ENCODE data around the gene TMEM44.

Gene TMEM44

DNA sequence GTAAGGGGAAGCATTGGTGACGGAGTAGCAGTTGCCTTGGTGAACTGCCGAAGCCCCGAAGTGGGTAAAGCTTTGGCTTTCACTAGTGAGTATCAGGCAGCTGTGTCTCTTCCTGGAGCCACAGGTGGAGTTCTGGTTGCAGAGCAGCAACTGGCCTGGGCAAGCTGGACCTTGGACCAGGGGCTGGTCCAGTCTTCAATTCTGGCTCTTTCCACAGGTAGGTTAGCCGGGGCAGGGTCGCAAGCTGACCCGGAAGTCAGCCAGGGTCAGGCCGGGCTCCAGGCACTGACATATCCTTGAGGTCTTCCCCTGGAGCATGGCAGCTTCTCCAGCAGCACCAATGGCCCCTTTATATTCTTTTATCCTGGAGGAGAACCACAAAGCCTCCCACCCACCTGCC is 73.2 kb downstream of the TMEM44 start:
- Histone ChIP-seq H3K27me3 (ENCODE audit: insufficient read depth, insufficient read length) (no peaks in the 10 kb centered on the region), H3K9me3 (ENCODE audit: insufficient read depth, low read length) (no peaks in the 10 kb centered on the region), H3K9ac (ENCODE audit: insufficient read length, low read depth) (no peak overlapping the region), H3K4me1 (ENCODE audit: insufficient read depth, insufficient read length) (peaks cover 8% of the 10 kb centered on the region), H3K4me3 (ENCODE audit: insufficient read length, low read depth) (no peak overlapping the region), H3K36me3 (ENCODE audit: insufficient read depth, insufficient read length, low read length) (no peaks in the 10 kb centered on the region)
- TF ChIP-seq SUZ12 (IDR thresholded peaks at IDR 0.05; ENCODE audit: extremely low read depth, insufficient read depth, insufficient read length): no peak
- TF ChIP-seq YY1 (IDR thresholded peaks at IDR 0.05; ENCODE audit: insufficient read depth, insufficient read length): no peak
- TF ChIP-seq ZNF274 (IDR thresholded peaks at IDR 0.05; ENCODE audit: low read depth, low read length): no peak
- no peak for DNase-seq (ENCODE audit: low read depth, low spot score)

DNA sequence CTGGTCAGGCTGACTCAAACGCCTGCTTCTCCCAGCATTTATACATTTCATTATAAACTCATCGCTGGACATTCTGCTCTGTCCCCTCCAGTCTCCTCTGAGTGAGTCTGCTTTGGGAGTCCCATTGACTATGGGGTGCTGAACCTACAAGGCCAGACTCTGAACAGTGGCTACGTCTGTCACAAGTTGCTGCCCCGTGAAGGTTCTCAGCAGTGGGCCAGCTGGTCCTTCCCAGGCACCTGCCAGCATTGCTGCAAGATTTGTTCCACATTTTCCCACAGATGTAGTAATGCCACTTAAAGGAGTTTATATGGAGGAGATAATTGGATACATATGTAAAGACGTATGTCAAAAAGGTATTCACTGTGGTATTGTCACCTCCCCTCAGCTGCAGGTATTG is 73.7 kb downstream of the TMEM44 start:
- Histone ChIP-seq H3K4me1 (ENCODE audit: insufficient read depth, insufficient read length) (peaks cover 9% of the 10 kb centered on the region), H3K4me3 (ENCODE audit: insufficient read length, low read depth) (no peak overlapping the region), H3K9ac (ENCODE audit: insufficient read length, low read depth) (no peak overlapping the region), H3K27me3 (ENCODE audit: insufficient read depth, insufficient read length) (no peaks in the 10 kb centered on the region), H3K36me3 (ENCODE audit: insufficient read depth, insufficient read length, low read length) (no peaks in the 10 kb centered on the region), H3K9me3 (ENCODE audit: insufficient read depth, low read length) (no peaks in the 10 kb centered on the region)
- no peak for TF ChIP-seq YY1 (IDR thresholded peaks at IDR 0.05; ENCODE audit: insufficient read depth, insufficient read length)
- TF ChIP-seq SUZ12 (IDR thresholded peaks at IDR 0.05; ENCODE audit: extremely low read depth, insufficient read depth, insufficient read length): no peak
- DNase-seq (ENCODE audit: low read depth, low spot score): no peak

GRCh38 chr3:194556086-194557056 is 76.8 kb downstream of the TMEM44 start:
- Histone ChIP-seq H3K9ac (ENCODE audit: insufficient read length, low read depth) (no peak overlapping the region), H3K4me3 (ENCODE audit: insufficient read length, low read depth) (no peak overlapping the region), H3K9me3 (ENCODE audit: insufficient read depth, low read length) (no peaks in the 10 kb centered on the region), H3K27me3 (ENCODE audit: insufficient read depth, insufficient read length) (no peaks in the 10 kb centered on the region), H3K36me3 (ENCODE audit: insufficient read depth, insufficient read length, low read length) (no peaks in the 10 kb centered on the region), H3K4me1 (ENCODE audit: insufficient read depth, insufficient read length) (peaks cover 9% of the 10 kb centered on the region)
- TF ChIP-seq YY1 (IDR thresholded peaks at IDR 0.05; ENCODE audit: insufficient read depth, insufficient read length): no peak
- no peak for TF ChIP-seq ZNF274 (IDR thresholded peaks at IDR 0.05; ENCODE audit: low read depth, low read length)
- TF ChIP-seq SUZ12 (IDR thresholded peaks at IDR 0.05; ENCODE audit: extremely low read depth, insufficient read depth, insufficient read length): no peak
- DNase-seq (ENCODE audit: low read depth, low spot score): no peak

DNA sequence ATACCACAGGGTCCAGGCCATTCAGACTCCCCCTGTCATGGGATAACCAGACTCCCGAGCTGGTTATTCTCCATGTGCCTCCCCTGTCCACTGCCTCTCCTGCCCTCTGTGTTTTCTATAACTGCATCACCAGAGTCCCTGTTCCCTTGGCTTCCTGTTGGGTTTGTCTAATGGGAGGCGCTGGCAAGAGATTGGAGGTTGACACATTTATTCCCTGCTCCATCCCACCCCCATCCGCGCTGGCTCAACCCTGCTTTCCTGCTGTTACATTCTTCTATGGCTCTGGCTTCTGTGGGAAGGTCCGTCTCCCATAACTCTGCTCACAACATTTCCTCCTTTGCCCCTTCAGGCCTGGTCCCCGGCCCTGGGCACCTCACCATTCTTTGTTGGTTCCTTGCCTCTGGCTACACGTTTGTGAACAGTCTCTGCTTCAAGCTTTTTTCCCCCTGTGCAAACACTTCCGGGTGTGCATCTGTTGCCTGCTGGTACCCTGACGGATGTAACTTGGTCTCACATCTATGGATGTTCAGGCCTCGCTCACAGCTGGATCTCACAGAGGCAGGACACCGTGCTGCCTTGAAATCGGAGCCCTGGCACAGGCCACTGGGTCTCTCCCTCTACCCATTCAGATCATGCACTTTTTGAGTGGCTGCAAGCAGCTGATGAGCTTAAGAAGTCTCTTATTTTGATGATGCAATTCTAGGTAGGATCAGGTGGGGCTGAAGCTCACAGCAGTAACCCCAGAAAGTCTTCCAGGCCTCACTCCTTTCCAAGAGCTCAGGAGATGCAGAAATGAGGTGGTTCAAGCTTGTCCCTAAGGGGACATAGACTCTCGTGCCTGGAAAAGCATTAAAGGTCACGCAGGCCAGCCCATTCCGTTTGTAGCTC is 77.8 kb downstream of the TMEM44 start:
- peaks cover 13% of the 10 kb centered on the region for H3K4me1 ChIP-seq (ENCODE audit: insufficient read depth, insufficient read length)

DNA sequence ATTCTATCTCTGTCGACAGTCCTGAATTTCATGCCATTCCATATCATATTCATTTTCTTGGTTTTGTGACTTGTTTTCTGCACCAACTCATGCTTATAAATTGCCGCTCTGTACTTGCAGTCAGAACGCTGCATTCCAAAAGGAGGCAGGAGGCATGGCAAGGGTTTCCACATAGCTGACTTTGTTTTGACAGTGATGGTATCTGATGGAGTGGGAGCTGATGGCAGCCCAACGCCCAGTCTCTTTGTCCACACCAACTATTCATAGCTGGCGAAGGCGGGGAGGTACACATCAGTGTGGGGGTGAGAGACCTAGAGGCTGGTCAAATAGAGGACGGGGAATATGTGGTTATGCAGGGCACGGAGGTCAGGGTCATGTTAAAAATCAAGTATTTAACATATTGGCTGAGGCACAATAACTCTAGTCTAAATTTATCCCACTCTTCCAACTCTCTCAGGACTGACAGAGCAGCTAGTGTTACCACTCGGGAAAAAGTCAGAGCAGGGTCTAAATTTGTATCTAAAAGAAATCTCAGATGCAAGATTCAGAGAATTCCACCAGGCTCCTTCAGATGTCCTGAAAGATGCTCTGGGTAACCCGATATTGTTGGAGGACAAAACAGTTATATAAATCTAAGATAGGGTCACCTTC is 78.6 kb downstream of the TMEM44 start:
- no peaks in the 10 kb centered on the region for H3K9me3 ChIP-seq (ENCODE audit: insufficient read depth, low read length)
- no peaks in the 10 kb centered on the region for H3K36me3 ChIP-seq (ENCODE audit: insufficient read depth, insufficient read length, low read length)
- peaks cover 16% of the 10 kb centered on the region for H3K4me1 ChIP-seq (ENCODE audit: insufficient read depth, insufficient read length)
- H3K4me3 ChIP-seq (ENCODE audit: insufficient read length, low read depth): no peak overlapping the region
- H3K27me3 ChIP-seq (ENCODE audit: insufficient read depth, insufficient read length): no peaks in the 10 kb centered on the region
- H3K9ac ChIP-seq (ENCODE audit: insufficient read length, low read depth): no peak overlapping the region
- TF ChIP-seq SUZ12 (IDR thresholded peaks at IDR 0.05; ENCODE audit: extremely low read depth, insufficient read depth, insufficient read length) (no peak), ZNF274 (IDR thresholded peaks at IDR 0.05; ENCODE audit: low read depth, low read length) (no peak)
- no peak for DNase-seq (ENCODE audit: low read depth, low spot score)

More for the DNA sequence above, 77.8 kb downstream of the TMEM44 start:
- Histone ChIP-seq H3K4me3 (ENCODE audit: insufficient read length, low read depth) (no peak overlapping the region), H3K36me3 (ENCODE audit: insufficient read depth, insufficient read length, low read length) (no peaks in the 10 kb centered on the region), H3K9ac (ENCODE audit: insufficient read length, low read depth) (no peak overlapping the region), H3K9me3 (ENCODE audit: insufficient read depth, low read length) (no peaks in the 10 kb centered on the region), H3K27me3 (ENCODE audit: insufficient read depth, insufficient read length) (no peaks in the 10 kb centered on the region)
- no peak for DNase-seq (ENCODE audit: low read depth, low spot score)
- TF ChIP-seq YY1 (IDR thresholded peaks at IDR 0.05; ENCODE audit: insufficient read depth, insufficient read length) (no peak), SUZ12 (IDR thresholded peaks at IDR 0.05; ENCODE audit: extremely low read depth, insufficient read depth, insufficient read length) (no peak)

DNA sequence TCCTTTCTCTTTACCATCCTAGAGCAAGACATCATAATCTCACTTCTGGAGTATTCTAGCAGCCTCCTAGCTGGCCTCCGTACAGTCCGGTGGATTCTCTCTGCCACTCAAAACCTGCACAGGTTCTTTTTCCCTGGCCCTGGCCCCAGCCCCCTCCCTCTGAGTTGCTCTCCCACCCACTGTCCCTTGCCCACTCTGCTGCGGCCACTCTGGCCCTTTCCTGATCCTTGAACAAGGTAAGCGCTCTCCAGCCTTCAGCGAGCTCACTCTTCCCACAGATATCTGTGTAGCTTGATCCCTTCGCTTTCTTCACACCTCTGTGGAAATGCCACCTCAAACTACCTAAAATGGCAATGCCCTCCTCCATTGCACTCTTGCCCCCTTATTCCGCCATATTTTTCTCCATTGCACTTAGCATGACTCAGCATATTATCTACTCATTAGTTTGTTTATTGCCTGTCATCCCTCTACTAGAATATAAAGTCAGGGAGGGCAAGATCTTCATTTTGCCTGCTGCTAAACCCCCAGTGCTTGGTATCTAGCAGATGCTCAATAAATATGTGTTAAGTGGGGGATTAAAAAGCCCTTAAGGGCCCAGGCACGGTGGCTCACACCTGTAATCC is 80.8 kb downstream of the TMEM44 start:
- Histone ChIP-seq H3K9ac (ENCODE audit: insufficient read length, low read depth) (no peak overlapping the region), H3K9me3 (ENCODE audit: insufficient read depth, low read length) (no peaks in the 10 kb centered on the region), H3K27me3 (ENCODE audit: insufficient read depth, insufficient read length) (no peaks in the 10 kb centered on the region), H3K36me3 (ENCODE audit: insufficient read depth, insufficient read length, low read length) (no peaks in the 10 kb centered on the region), H3K4me3 (ENCODE audit: insufficient read length, low read depth) (no peak overlapping the region), H3K4me1 (ENCODE audit: insufficient read depth, insufficient read length) (peaks cover 16% of the 10 kb centered on the region)
- no peak for TF ChIP-seq YY1 (IDR thresholded peaks at IDR 0.05; ENCODE audit: insufficient read depth, insufficient read length)
- TF ChIP-seq SUZ12 (IDR thresholded peaks at IDR 0.05; ENCODE audit: extremely low read depth, insufficient read depth, insufficient read length): no peak
- TF ChIP-seq ZNF274 (IDR thresholded peaks at IDR 0.05; ENCODE audit: low read depth, low read length): no peak
- no peak for DNase-seq (ENCODE audit: low read depth, low spot score)
